ENCODE measurements around the gene ZNF888.
"Not testable (repeated sequence)": the region's sequence is repeated elsewhere in the genome, so short reads cannot be mapped to it uniquely, and the experiment has no call there.

The ZNF888 gene

DNA sequence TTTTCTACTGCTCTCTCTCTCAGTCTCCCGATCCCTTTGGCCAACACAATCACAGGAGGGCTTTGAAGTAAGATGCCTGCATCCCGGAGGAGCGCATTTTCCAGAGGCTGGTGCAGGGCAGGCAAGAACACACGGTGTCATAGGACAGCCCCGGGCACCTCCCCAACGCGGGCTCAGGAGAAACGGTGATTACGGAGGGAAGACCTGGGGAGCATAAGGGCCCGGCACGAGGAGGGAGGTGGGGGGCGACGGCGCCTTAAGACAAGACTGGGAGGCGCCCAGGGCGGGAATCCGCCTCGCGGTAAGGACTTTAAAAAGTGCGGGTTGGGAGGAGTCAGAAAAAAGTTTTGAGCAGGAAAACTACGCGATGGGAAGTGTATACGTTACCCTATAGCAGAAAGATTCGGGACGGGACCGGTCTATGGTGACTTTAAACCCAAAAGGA, 18.7 kb upstream of the ZNF888 start:
- DNase-seq (ENCODE audit: low spot score), result peak; percentile 13

DNA sequence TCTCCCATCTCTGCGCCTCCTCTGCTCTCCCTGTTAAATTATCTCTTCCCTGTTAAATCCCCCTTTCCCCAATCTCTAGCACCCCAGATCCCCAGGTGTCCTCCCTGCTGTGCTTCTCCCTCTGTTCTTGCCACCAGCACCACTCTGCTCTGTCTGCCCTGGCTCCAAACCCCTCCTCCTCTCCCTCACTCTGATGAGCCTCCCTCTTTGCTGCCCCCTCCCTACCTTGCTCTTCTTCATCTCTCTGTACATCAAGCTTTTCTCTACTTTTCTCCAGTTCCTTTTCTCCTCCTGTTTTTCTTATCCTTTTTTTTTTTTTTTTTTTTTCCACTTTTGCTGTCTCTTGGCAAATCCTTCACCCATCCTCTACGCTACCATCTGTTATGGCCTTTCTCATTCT, 18.3 kb upstream of the ZNF888 start:
- not testable (repeated sequence) for DNase-seq (ENCODE audit: low spot score)

DNA sequence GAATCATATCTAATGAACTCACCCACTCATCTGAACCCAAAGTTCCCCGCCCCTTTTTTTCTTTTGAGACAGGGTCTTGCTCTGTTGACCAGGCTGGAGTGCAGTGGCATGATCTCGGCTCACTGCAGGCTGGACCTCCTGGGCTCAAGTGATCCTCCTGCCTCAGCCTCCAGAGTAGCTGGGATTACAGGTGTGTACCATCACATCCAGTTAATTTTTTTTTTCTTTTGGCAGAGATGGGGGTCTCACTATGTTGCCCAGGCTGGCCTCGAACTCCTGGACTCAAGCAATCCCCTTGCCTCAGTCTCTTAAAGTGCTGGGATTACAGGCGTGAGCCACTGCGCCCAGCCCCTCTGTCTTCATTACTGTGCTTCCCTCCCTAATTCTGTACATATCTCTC, 17.7 kb upstream of the ZNF888 start:
- DNase-seq (ENCODE audit: low spot score), result not testable (repeated sequence)

DNA sequence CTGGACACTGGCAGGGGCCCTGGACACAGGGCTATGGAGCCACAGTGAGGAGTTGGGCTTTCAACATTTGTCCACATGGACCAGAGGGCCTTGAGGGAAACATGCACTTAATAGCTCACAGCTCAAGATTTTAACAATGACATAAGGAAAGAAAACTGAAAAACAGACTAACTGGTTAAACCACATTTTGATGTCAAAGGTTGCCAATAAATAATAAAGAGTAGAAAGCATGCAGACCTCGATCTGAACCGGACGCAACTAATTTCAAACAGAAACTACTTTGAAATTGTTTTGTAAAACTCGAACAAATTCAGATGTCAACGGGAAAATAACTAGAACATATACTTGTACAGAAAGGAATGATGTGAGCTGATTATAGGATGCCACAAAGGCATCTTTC, 15.5 kb upstream of the ZNF888 start:
- DNase-seq (ENCODE audit: low spot score), result no peak

DNA sequence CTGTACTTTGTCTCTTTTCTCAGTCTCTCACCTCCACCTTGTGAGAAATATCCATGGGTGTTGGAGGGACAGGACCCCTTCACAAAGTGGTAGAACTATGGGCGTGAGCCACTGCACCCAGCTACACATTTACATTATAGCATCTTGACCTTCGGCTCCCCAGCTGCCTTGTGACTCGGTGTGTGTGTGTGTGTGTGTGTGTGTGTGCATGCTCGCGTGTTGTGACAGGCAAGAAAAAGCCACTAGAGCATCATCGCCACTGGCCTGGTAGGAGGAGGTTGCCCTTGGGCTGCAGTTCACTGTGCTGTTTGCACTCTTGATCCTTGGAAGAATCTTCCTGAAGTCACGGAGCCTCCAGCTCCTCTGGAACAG, 13.7 kb upstream of the ZNF888 start:
- DNase-seq (ENCODE audit: low spot score), result no peak

DNA sequence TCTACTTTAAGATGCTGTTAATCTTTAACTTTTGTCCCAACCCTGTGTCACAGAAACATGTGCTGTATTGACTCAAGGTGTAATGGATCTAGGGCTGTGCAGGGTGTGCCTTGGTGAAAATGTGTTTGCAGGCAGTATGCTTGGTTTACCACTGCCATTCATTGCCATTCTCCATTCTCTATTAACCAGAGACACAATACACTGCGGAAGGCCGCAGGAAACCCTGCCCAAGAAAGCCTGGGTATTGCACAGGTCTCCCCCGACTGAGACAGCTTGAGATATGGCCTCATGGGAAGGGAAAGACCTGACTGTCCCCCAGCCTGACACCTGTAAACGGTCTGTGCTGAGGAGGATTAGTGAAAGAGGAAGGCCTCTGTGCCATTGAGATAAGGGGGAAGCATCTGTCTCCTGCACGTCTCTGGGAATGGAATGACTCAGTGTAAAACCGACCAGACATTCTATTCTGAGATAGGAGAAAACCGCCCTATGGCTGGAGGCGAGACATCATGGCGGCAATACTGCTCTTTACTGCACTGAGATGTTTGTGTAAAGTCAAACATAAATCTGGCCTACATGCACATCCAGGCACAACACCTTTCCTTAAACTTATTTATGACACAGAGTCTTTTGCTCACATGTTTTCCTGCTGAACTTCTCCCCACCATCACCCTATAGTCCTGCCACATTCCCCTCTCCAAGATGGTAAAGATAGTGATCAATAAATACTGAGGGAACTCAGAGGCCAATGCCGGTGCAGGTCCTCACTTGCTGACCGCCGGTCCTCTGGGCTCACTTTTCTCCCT, 13.1 kb upstream of the ZNF888 start:
- DNase-seq (ENCODE audit: low spot score), result no peak

DNA sequence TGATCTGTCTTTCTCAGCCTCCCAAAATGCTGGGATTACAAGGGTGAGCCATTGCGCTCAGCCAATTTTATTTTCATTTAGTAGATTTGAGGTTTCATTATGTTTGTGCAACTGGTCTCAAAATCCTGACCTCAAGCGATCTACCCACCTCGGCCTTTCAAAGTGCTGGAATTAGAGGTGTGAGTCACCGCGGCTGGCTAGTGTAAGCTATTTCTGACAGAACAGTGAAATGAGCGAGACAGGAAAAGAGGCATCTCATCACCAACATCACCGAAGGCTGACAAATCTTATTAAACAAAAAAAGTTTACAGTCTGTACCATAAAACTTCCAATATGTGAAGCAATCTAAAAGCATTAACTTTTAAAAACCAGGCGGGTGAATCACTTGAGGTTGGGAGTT, 12.2 kb upstream of the ZNF888 start:
- no peak for DNase-seq (ENCODE audit: low spot score)

DNA sequence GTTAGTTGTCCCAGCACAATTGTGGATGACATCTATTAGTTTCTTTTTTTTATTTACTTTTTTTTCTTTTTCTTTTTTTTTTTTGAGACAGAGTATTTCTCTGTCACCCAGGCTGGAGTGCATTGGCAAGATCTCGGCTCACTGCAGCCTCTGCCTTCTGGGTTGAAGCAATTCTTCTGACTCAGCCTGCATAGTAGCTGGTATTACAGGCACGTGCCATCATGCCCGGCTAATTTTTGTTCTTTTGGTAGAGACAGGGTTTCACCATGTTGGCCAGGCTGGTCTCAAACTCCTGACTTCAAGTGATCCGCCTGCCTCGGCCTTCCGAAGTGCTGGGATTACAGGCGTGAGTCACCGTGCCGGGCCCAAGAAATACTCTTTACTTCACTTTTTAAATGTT, 1.4 kb upstream of the ZNF888 start:
- not testable (repeated sequence) for DNase-seq (ENCODE audit: low spot score)

DNA sequence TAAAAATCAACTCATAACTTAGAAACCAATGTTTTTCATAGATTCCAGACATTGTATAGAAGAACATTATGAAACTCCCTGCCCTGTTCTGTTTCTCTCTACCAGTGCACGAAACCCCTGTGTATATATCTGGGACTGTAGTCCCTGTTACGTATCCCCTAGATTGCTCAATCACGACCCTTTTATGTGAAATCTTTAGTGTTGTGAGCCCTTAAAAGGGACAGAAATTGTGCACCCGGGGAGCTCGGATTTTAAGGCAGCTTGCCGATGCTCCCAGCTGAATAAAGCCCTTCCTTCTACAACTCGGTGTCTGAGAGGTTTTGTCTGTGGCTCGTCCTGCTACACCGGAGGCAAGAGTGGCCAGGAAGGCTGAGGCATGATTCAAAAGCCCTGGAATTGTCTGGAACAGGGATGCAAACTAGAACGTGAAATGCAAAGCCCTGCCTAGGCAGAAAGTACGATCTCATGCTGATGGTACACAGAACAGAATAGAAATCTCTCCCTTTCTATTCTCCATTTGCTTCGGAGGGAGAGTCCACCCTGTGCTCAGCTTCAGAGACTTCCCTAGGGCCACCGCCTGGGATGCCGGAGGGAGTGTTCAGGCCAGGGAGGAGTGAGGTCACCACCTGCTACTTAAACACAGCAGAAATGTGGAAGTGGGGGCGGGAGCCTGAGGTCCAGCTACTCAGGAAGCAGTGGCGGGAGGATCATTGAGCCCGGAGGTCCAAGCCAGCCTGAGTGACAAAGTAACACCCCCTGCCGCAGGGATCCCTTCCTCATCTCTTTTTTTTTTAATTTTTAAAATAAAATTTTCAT, 758 bp upstream of the ZNF888 start:
- DNase-seq (ENCODE audit: low spot score), result peak; percentile 39

DNA sequence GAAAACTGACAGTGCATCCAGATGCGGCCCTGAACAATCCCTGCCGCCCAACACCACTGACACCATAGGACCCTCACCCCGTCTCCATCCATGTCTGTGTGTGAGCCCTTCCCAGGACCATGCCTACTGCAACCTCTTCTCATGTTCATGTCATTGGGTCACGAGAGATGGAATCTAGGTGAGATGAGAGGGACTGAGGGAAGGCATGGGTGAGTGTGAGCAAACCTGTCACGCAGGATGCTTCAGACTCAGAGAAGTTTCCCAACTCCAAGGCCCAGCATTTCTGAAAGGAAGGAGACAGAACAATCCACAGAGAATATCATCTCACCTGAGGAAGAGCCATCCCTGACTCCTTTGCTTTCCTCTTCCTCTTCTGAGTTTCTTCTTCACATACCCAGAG, 5.7 kb downstream of the ZNF888 start:
- DNase-seq (ENCODE audit: low spot score), result no peak

DNA sequence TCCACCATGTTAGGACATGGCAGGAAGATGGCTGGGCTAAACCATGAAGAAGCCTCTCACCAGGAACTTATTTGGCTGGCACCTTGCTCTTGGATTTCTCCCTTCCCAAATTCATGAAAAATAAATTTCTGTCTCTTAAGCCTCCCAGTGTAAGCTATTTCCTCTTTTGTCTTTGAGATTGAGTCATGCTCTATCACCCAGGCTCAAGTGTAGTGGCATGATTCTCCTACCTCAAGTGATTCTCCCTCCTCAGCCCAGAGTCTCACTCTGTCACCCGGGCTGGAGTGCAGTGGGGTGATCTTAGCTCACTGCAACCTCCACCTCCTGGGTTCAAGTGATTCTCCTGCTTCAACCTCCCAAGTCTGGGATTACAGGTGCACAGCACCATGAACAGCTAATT, 12.6 kb downstream of the ZNF888 start:
- no peak for DNase-seq (ENCODE audit: low spot score)

DNA sequence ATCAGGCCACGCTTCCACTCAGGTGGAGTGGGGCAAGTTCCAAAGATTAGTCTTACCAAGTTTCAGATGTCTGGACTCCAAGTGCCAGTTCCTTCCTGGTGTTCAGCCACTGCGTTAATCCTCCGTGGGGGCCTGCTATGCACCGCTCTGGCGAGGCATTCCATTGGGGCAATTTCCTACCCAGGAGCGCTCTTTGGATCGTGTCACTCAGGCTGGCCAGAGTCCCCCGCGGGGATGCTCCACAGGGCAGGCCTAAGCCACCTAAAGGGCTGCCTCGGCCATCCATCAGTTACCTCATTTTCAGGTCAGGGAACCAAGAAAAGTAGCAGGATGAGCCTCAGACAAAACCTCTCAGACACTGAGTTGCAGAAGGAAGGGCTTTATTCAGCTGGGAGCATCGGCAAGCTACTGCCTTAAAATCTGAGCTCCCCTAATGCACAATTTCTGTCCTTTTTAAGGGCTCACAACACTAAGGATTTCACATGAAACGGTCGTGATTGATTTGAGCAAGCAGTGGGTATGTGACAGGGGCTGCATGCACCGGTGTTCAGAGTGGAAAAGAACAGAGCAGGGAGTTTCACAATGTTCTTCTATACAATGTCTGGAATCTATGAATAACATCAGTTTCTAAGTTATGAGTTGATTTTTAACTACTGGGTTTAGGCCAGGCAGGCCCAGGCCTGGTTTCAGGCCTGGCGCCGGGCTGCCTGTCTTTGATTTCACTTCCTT, 19.0 kb downstream of the ZNF888 start:
- not testable (repeated sequence) for DNase-seq (ENCODE audit: low spot score)

DNA sequence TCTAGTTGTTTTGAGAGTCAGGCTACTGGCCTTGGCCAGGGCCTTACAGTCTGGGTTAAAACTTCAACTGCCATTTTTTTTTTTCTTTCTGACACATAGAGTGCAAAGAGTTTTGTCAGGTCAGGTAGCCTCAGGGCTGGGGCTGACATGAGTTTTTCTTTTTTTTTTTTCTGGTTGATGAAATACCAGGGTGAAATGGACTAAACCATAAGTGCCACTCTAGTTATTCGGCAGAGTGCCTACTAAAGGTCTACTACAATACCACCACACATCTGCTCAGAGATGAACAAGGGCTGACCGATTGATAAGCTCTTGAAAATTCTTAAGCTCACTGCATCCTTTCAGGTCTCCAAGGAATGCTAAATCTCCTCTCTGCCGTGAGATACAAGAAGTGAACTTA, 21.4 kb downstream of the ZNF888 start:
- no peak for DNase-seq (ENCODE audit: low spot score)

DNA sequence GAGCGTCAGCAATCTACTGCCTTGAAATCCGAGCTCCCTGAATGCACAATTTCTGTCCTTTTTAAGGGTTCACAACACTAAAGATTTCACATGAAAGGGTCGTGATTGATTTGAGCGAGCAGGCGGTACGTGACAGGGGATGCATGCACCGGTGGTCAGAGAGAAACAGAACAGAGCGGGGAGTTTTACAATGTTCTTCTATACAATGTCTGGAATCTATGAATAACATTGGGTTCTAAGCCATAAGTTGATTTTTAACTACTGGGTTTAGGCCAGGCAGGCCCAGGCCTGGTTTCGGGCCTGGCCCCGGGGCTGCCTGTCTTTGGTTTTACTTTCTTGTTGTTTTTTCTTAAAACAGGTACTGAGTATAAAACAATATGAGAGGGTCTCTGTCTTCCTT, 24.6 kb downstream of the ZNF888 start:
- not testable (repeated sequence) for DNase-seq (ENCODE audit: low spot score)

DNA sequence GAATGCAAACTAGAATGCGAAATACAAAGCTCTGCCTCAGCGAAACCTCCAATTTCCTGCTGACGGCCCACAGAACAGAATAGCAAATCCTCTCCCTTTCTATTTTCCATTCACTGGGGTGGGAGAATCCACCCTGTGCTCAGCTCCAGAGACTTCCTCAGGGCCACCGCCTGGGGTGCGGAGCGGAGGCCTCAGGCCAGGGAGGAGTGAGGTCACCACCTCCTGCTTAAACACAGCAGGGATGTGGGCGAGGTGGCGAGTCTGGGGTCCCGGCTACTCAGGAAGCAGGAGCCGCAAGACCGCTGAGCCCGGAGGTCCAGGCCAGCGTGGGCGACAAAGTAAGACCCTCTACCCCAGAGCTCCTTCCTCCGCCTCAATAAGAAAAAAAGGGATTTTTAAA, 25.1 kb downstream of the ZNF888 start:
- peak; percentile 9 for DNase-seq (ENCODE audit: low spot score)

DNA sequence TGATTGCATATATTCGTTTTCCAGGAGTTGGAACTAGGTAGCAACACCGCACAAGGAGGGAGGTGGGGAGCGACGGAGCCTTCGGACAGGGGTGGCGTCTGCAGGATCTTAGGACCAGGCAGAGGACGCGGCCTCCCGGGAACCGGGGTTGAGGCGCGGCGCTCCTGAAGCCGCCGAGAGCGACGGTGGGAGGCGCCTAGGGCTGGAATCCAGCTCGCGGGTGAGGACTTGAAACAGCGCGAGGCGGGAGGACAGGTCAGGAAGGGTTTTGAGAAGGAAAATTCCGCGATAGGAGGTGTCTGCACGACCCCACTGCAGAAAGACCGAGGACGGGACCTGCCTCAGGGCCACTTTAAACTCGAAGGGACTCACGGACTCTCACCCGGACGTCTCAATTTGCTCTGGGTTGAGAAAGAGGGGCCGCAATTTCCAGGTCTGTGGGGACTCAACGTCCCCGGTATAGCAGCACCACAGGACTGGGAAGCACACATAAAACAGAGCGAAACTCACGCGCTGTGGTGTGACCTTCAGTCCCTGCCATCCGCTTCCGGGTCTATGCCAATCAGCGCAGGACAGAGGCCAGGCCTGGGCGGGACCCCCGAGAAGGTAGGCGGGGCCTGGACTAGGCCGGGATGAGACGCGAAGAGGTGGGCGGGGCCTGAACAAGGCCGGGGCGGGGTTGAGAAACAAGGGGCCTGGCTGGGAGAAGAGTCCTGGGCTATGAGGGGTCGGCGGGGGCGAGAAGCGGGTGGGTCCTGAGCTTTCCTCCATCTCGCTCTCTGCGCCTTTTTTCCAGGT, 25.9 kb downstream of the ZNF888 start, which contains the start of gene ZNF320:
Gene ZNF320, minus strand, starts transcription at position 498 of the 798 bp plus-strand sequence. CDS start 7,380 bp downstream, outside the sequence.
- DNase-seq (ENCODE audit: low spot score), result peak; percentile 99

DNA sequence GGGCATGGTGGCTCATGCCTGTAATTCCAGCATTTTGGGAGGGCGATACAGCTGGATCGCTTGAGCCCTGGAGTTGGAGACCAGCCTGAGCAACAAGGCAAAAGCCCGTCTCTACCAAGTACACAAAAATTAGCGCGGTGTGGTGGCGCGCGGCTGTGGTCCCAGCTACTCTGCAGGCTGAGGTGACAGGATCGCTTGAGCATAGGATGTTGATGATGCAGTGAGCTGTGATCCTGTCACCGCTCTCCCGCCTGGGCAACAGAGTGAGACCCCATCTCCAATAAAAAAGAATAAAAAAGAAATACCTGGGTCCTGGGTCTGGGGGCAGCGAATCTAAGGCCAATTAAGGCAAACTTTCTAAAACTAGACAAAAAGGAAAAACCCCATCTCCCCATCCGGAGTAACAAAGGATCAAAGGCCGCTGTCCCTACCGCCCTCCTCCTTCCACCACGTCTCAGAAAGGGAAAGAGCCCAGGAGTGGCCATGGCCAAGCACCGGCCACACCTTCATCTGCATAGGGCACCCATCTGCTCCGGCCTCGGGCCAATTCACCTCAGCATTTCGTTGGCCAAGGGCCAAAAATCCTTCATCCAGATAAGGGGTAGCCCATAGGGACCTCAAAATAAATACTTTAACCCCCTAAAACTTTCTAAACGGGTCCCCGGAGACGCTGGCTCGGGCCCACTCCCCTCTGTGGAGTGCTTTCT, 26.6 kb downstream of the ZNF888 start:
- peak; percentile 56 for DNase-seq (ENCODE audit: low spot score)

DNA sequence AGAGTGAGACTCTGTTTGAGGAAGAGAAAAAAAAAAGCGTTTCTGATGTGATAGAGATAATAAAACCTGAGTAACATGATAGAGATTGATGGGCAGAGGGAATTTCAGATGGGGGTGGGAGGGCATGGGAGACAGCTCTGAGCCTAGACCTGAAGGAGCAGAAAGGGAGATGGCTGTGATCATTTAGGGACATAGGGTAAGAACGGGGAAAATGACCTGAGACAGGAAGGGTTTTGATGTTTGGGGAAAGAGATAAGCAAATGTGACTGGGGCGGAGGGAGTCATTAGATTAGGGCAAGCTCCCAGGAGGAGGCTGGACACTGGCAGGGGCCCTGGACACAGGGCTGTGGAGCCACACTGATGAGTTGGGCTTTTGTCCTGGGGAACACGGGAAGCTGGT, 31.9 kb downstream of the ZNF888 start:
- no peak for DNase-seq (ENCODE audit: low spot score)

DNA sequence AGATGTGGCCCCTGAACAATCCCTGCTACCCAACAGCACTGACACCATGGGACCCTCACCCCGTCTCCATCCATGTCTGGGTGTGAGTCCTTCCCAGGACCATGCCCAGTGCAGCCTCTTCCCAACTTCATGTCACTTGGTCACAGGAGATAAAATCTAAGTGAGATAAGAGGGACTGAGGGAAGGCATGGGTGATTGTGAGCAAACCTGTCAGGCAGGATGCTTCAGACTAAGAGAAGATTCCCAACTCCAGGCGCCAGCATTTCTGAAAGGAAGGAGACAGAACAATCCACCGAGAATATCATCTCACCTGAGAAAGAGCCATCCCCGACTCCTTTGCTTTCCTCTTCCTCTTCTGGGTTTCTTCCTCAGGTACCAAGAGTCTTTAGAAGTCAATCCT, 33.3 kb downstream of the ZNF888 start:
- DNase-seq (ENCODE audit: low spot score), result no peak

DNA sequence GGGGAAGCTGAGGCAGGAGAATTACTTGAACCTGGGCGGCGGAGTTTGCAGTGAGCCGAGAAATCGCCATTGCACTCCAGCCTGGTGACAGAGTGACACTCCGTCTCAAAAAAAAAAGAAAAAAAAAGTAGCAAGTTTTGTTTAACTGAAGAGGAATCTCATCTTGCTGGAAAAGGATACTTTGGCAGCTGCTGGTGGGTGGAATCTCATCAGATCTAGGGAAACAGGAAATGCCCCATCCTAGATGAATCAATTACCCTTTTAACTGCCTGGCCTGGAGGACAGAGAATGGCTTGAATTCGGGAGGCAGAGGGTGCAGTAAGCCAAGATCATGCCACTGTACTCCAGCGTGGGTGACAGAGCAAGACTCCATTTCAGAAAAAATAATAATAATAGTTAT, 34.2 kb downstream of the ZNF888 start:
- DNase-seq (ENCODE audit: low spot score), result no peak

DNA sequence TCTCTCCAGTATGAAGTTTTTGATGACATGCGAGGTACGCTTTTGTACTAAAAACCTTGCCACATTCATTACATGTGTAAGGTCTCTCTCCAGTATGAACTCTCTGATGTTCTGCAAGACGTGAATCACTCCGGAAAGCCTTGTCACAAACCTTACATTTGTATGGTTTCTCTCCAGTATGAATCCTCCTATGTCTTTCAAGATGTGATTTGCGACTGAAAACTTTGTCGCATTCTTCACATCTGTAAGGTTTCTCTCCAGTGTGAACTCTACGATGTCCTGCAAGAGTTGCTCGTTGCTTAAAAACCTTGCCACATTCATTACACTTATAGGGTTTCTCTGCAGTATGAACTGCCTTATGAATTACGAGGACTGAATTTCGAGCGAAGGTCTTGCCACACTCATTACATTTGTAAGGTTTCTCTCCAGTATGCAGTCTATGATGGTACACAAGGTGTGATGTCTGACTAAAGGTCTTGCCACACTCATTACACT, 42.3 kb downstream of the ZNF888 start:
- DNase-seq (ENCODE audit: low spot score), result no peak
